Activated T-helper 17 cell treated with anti-CD3 and anti-CD28 coated beads, Interleukin-2, amount 50 U/mL, for 72 hours (primary cell): ENCODE results near the gene E4F1. TPM values are rescaled to one million over a fixed set of nuclear protein-coding genes. Genes with fewer than 3 reads are reported as not detected.
"Not testable (repeated sequence)": the region's sequence is repeated elsewhere in the genome, so short reads cannot be mapped to it uniquely, and the experiment has no call there.

Experiments used
- ATAC-seq: fragments of 150-1000 bp; cut with Tn5 transposase; replicated peaks from 2 replicates; pipeline ENCODE4 v1.10.0; 2021; ENCODE audit warnings: mild to moderate bottlenecking, moderate library complexity
- H3K27ac Mint-ChIP-seq: one replicate; pipeline ENCODE4 v1.8.0; 2022; ENCODE audit warnings: mixed read lengths
- H3K27me3 Mint-ChIP-seq: one replicate; pipeline ENCODE4 v1.8.0; 2022; ENCODE audit warnings: mixed read lengths
- H3K36me3 Mint-ChIP-seq: one replicate; pipeline ENCODE4 v1.8.0; 2022; ENCODE audit warnings: low read depth, mild to moderate bottlenecking, mixed read lengths
- H3K4me1 Mint-ChIP-seq: one replicate; pipeline ENCODE4 v1.8.0; 2022; ENCODE audit warnings: mixed read lengths
- H3K4me3 Mint-ChIP-seq: one replicate; pipeline ENCODE4 v1.8.0; 2022; ENCODE audit warnings: mild to moderate bottlenecking, mixed read lengths
- H3K9me3 Mint-ChIP-seq: one replicate; pipeline ENCODE4 v1.8.0; 2022; ENCODE audit warnings: mixed read lengths
- total RNA-seq, 2 donors: library from RNA; stranded (reverse); gene quantifications; one replicate each; pipeline ENCODE4 v1.2.3, GENCODE V29; 2022

The E4F1 gene
- total RNA-seq, 2 donors from 2014 or later = 20.1 to 22.8 TPM

GRCh38 chr16:2251296-2252111, 28.1 kb downstream of the E4F1 start, which contains the start of gene ECI1:
Gene ECI1 (minus strand): TSS chr16:2251587. CDS start chr16:2251566, 21 bp downstream.
- H3K4me3 Mint-ChIP-seq = peak within 1 kb of the TSS; percentile 85
- H3K9me3 Mint-ChIP-seq = no peaks in the 10 kb centered on the region
- peak; percentile 94 for ATAC-seq
- peak within 1 kb of the TSS; percentile 81 for H3K27ac Mint-ChIP-seq
- no peaks in the 10 kb centered on the region for H3K4me1 Mint-ChIP-seq
- H3K36me3 Mint-ChIP-seq = peaks cover 62% of the 10 kb centered on the region
- no peaks in the 10 kb centered on the region for H3K27me3 Mint-ChIP-seq

GRCh38 chr16:2252806-2253148, 29.4 kb downstream of the E4F1 start:
- peak overlapping the region; percentile 50 for H3K27ac Mint-ChIP-seq
- H3K4me3 Mint-ChIP-seq = no peak overlapping the region
- no peak for ATAC-seq
- H3K9me3 Mint-ChIP-seq = no peaks in the 10 kb centered on the region
- no peaks in the 10 kb centered on the region for H3K4me1 Mint-ChIP-seq
- no peaks in the 10 kb centered on the region for H3K27me3 Mint-ChIP-seq
- peaks cover 67% of the 10 kb centered on the region for H3K36me3 Mint-ChIP-seq

DNA sequence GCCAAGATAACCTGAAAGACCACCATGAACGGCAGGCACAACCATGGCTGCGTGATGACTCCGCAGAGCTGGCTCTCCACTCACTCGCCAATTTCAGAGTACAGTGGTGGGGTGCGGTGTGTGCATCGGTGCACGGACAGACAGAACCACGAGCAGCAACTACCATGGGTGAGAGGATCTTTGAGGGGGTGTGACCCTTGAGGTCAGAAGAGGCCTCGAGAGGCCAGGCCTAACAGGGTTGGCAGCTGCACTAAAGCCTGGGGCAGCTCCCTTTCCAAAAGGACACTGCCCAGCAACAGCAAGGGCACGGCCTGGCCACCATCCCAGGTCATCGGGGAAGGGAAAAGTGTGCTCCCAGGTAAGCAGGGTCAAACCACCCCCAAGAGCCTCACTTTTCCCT, 29.9 kb downstream of the E4F1 start:
- ATAC-seq = no peak
- H3K4me3 Mint-ChIP-seq = no peak overlapping the region
- H3K36me3 Mint-ChIP-seq = peaks cover 67% of the 10 kb centered on the region
- H3K27me3 Mint-ChIP-seq = no peaks in the 10 kb centered on the region
- peak overlapping the region; percentile 50 for H3K27ac Mint-ChIP-seq
- H3K4me1 Mint-ChIP-seq = no peaks in the 10 kb centered on the region
- no peaks in the 10 kb centered on the region for H3K9me3 Mint-ChIP-seq

- Mint-ChIP-seq H3K27me3 (no peaks in the 10 kb centered on the region), H3K4me1 (no peaks in the 10 kb centered on the region), H3K4me3 (no peak overlapping the region), H3K36me3 (peaks cover 90% of the 10 kb centered on the region), H3K27ac (no peak overlapping the region), H3K9me3 (no peaks in the 10 kb centered on the region)
- ATAC-seq = no peak
Observed at GRCh38 chr16:2256531-2257140, 33.2 kb downstream of the E4F1 start.

GRCh38 chr16:2257726-2258125, 34.3 kb downstream of the E4F1 start:
- Mint-ChIP-seq H3K9me3 (no peaks in the 10 kb centered on the region), H3K27me3 (no peaks in the 10 kb centered on the region), H3K4me1 (no peaks in the 10 kb centered on the region), H3K36me3 (peaks cover 100% of the 10 kb centered on the region), H3K4me3 (no peak overlapping the region), H3K27ac (no peak overlapping the region)
- no peak for ATAC-seq

DNA sequence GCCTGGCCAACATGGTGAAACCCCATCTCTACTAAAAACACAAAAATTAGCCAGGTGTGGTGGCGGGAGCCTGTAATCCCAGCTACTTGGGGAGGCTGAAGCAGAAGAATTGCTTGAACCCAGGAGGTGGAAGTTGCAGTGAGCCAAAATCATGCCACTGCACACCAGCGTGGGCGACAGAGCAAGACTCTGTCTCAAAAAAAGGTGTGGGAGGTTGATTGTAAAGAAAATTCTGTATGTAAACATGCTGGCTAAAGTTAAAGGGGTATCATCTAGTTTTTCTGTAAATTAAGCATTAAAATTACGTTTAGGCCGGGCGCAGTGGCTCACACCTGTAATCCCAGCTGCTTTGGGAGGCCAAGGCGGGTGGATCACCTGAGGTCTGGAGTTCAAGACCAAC, 35.1 kb downstream of the E4F1 start:
- H3K9me3 Mint-ChIP-seq, H3K4me3 Mint-ChIP-seq, H3K4me1 Mint-ChIP-seq, H3K27ac Mint-ChIP-seq, H3K27me3 Mint-ChIP-seq, ATAC-seq: not testable (repeated sequence)
- H3K36me3 Mint-ChIP-seq = peaks cover 100% of the 10 kb centered on the region

GRCh38 chr16:2260250-2260649, 36.9 kb downstream of the E4F1 start:
- Mint-ChIP-seq H3K9me3 (no peaks in the 10 kb centered on the region), H3K36me3 (peaks cover 100% of the 10 kb centered on the region), H3K27ac (no peak overlapping the region), H3K27me3 (no peaks in the 10 kb centered on the region), H3K4me1 (peaks cover 9% of the 10 kb centered on the region), H3K4me3 (no peak overlapping the region)
- no peak for ATAC-seq

GRCh38 chr16:2263026-2263425, 39.6 kb downstream of the E4F1 start:
- not testable (repeated sequence) for H3K4me1 Mint-ChIP-seq, H3K27ac Mint-ChIP-seq, ATAC-seq, H3K4me3 Mint-ChIP-seq, H3K9me3 Mint-ChIP-seq, H3K27me3 Mint-ChIP-seq
- peaks cover 97% of the 10 kb centered on the region for H3K36me3 Mint-ChIP-seq

- not testable (repeated sequence) for ATAC-seq, H3K9me3 Mint-ChIP-seq, H3K27me3 Mint-ChIP-seq
- Mint-ChIP-seq H3K4me3 (peak overlapping the region; percentile 88), H3K36me3 (peaks cover 61% of the 10 kb centered on the region), H3K4me1 (peaks cover 14% of the 10 kb centered on the region), H3K27ac (peak overlapping the region; percentile 96)
Observed at GRCh38 chr16:2266887-2267286, 43.5 kb downstream of the E4F1 start.

GRCh38 chr16:2267505-2267912, 44.1 kb downstream of the E4F1 start:
- not testable (repeated sequence) for H3K9me3 Mint-ChIP-seq, H3K27me3 Mint-ChIP-seq
- peak overlapping the region; percentile 96 for H3K27ac Mint-ChIP-seq
- peak overlapping the region; percentile 88 for H3K4me3 Mint-ChIP-seq
- H3K36me3 Mint-ChIP-seq = peaks cover 54% of the 10 kb centered on the region
- H3K4me1 Mint-ChIP-seq = peaks cover 14% of the 10 kb centered on the region
- peak; percentile 77 for ATAC-seq

DNA sequence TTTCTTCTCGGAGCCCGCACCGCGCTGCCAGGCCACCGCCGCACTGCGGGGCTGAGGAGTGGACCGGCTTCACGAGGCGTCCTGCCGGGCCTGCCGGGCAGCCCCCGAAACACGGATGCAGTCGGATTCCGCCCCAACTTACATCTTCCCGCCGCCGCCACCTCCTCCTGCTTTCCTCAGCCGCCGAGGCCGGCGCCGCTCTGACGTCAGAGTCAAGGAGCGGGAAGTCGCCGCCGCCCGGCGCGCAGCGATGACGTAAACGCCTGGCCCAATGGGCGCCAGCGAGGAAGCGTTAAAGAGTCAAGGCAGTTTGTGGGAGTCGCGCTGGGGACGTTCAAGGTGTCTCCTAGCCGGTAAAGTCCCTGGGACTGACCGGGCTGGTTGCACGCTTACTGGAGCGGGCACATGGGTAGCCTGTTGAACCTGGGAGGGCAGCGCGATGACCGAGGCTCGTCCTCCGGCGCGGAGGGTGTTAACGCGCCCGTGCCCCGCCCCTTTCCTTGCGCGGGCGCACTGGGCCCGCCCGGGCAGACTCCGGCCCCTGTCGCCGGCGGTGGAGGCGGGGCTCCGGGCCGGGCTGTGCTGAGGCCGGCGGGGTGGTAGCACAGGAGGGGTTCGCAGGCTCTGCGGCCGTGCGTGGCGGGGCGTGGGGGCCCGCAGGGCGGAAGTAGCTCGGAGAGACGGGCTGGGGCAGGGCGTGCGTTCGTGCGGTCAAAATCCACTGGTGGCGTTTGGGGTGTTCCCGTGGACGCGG, 44.7 kb downstream of the E4F1 start, which contains the start of gene RNPS1:
Gene RNPS1, minus strand, starts transcription at position 214 of the 754 bp plus-strand sequence. CDS start 3,483 bp downstream, outside the sequence.
- peak within 1 kb of the TSS; percentile 96 for H3K27ac Mint-ChIP-seq
- peak within 1 kb of the TSS; percentile 88 for H3K4me3 Mint-ChIP-seq
- peaks cover 14% of the 10 kb centered on the region for H3K4me1 Mint-ChIP-seq
- peak; percentile 93 for ATAC-seq
- H3K36me3 Mint-ChIP-seq = peaks cover 49% of the 10 kb centered on the region
- no peaks in the 10 kb centered on the region for H3K9me3 Mint-ChIP-seq
- no peaks in the 10 kb centered on the region for H3K27me3 Mint-ChIP-seq

GRCh38 chr16:2270070-2270462, 46.7 kb downstream of the E4F1 start:
- no peaks in the 10 kb centered on the region for H3K27me3 Mint-ChIP-seq
- ATAC-seq = no peak
- peak overlapping the region; percentile 88 for H3K4me3 Mint-ChIP-seq
- no peaks in the 10 kb centered on the region for H3K9me3 Mint-ChIP-seq
- H3K4me1 Mint-ChIP-seq = peaks cover 7% of the 10 kb centered on the region
- no peak overlapping the region for H3K27ac Mint-ChIP-seq
- peaks cover 29% of the 10 kb centered on the region for H3K36me3 Mint-ChIP-seq

DNA sequence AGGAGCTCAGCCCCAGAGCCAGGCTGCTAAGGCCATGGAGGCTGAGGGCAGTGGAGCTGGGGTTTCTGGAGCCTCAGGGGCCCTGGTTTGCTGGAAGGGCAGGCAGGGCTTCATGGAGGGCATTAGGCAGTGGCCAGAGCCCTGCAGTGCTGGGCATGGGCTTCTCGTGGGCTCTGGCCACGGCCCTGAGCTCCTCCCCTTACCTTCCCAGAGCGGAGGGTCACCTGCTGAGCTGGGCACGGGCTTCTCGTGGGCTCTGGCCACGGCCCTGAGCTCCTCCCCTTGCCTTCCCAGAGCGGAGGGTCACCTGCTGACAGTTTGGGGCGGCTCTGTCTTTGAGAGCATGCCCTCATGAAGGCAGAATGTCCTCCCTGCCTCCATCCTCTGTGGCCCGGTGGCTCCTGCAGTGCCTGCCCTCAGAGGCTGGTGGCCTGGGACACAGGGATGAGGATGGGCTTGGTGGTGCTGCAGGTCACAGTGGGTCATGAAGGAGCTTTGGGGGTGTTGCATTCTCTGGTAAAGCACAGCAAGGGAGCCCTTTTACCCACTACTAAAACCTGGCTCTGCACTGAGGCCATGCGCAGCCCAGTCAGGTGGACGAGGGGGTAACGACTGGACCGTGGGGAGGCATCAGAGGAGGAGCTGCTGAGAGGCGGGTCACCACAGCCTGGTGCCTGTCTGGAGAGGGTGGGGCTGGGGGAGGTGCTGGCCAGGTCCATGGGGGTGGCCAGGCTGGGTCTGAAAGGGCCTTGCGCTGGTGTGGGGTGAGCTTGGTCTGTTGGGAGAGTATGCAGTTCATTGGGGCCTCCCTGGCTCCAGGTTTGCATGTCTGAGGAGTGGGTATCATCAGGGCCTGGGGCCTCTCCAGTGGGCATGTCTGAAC, 47.4 kb downstream of the E4F1 start:
- H3K4me1 Mint-ChIP-seq = peaks cover 6% of the 10 kb centered on the region
- no peak overlapping the region for H3K27ac Mint-ChIP-seq
- no peak overlapping the region for H3K4me3 Mint-ChIP-seq
- no peaks in the 10 kb centered on the region for H3K27me3 Mint-ChIP-seq
- no peak for ATAC-seq
- no peaks in the 10 kb centered on the region for H3K9me3 Mint-ChIP-seq
- H3K36me3 Mint-ChIP-seq = peaks cover 21% of the 10 kb centered on the region
